T-cell (primary cell): ENCODE measurements around the gene OTOP3. TPM values are rescaled to one million over a fixed set of nuclear protein-coding genes. Genes with fewer than 3 reads are reported as not detected.
"Not testable (repeated sequence)": the region's sequence is repeated elsewhere in the genome, so short reads cannot be mapped to it uniquely, and the experiment has no call there.

Source experiments
- ATAC-seq, 4 experiments: fragments of 200-7000 bp in 3 of 4; fragments of 150-1000 bp in 1 of 4; cut with Tn5 transposase; replicated peaks in 1 of 4; 1 replicate in 3 of 4; 2 replicates in 1 of 4; pipeline ENCODE4 v1.10.0; 2021; ENCODE audit warnings: moderate library complexity in 3 of 4, mild to moderate bottlenecking in 2 of 4, moderate number of reproducible peaks in 1 of 4
- CTCF ChIA-PET, 2 donors: fragments of 300-600 bp; sonication (Branson Sonifier 250); formaldehyde crosslinking; loops; one replicate each; lab custom pipeline; 2022; ENCODE audit warnings: antibody characterized with exemption in 2 of 2; lab: Charles Lee
- POLR2A ChIA-PET, 2 donors: fragments of 300-600 bp; sonication (Branson Sonifier 250); formaldehyde crosslinking; loops; one replicate each; lab custom pipeline; 2022; ENCODE audit warnings: antibody characterized with exemption in 2 of 2; lab: Charles Lee
- DNase-seq, 35 experiments: peaks; one replicate each; pipeline versions ENCODE4 v3.0.0 to v3.0.0-alpha.2; 2013 to 2023
- H3K27ac ChIP-seq: one replicate; pipeline ENCODE4 v1.5.1; 2013; ENCODE audit warnings: low read length
- H3K27me3 ChIP-seq, 2 experiments: replicated peaks in 1 of 2; 1 replicate in 1 of 2; 2 replicates in 1 of 2; pipeline versions ENCODE4 v1.6.1 to v1.7.0; 2013; ENCODE audit warnings: low read length in 1 of 2, mixed read lengths in 1 of 2; ENCODE audit not compliant: control insufficient read depth in 2 of 2, insufficient read depth in 2 of 2; ENCODE audit errors: extremely low read depth in 1 of 2
- H3K36me3 ChIP-seq, 2 donors: 1 replicate in 1 of 2; 2 replicates in 1 of 2; pipeline versions ENCODE4 v1.6.1 to v1.7.0; 2013; ENCODE audit warnings: low read length in 1 of 2; ENCODE audit not compliant: control insufficient read depth in 2 of 2, insufficient read depth in 1 of 2; ENCODE audit errors: extremely low read depth in 1 of 2
- H3K4me1 ChIP-seq, 2 experiments: 1 replicate in 1 of 2; 2 replicates in 1 of 2; pipeline versions ENCODE4 v1.6.1 to v1.7.0; 2013; ENCODE audit warnings: low read length in 2 of 2, mixed read lengths in 1 of 2; ENCODE audit not compliant: insufficient read depth in 2 of 2, control insufficient read depth in 1 of 2; ENCODE audit errors: extremely low read depth in 1 of 2
- H3K4me3 ChIP-seq, 2 donors: 1 replicate in 1 of 2; 2 replicates in 1 of 2; pipeline versions ENCODE4 v1.5.1 to v1.7.0; 2013; ENCODE audit warnings: mild to moderate bottlenecking in 2 of 2, low read length in 1 of 2, moderate library complexity in 1 of 2; ENCODE audit not compliant: control insufficient read depth in 1 of 2; ENCODE audit errors: extremely low read depth in 1 of 2
- H3K9me3 ChIP-seq: 2 replicates; pipeline ENCODE4 v1.7.0; 2013
- H3K27ac Mint-ChIP-seq, 2 donors: one replicate each; pipeline ENCODE4 v1.8.0; 2020 to 2021; ENCODE audit warnings: mild to moderate bottlenecking in 2 of 2, mixed read lengths in 2 of 2
- H3K27me3 Mint-ChIP-seq, 2 donors: one replicate each; pipeline ENCODE4 v1.8.0; 2021 to 2022; ENCODE audit warnings: mixed read lengths in 2 of 2
- H3K36me3 Mint-ChIP-seq: one replicate; pipeline ENCODE4 v1.8.0; 2021; ENCODE audit warnings: mixed read lengths
- H3K4me1 Mint-ChIP-seq, 3 donors: one replicate each; pipeline ENCODE4 v1.8.0; 2020 to 2022; ENCODE audit warnings: mixed read lengths in 3 of 3, mild to moderate bottlenecking in 1 of 3
- H3K4me3 Mint-ChIP-seq, 3 donors: one replicate each; pipeline ENCODE4 v1.8.0; 2020 to 2022; ENCODE audit warnings: mild to moderate bottlenecking in 3 of 3, mixed read lengths in 3 of 3, moderate library complexity in 3 of 3
- H3K9me3 Mint-ChIP-seq, 3 donors: one replicate each; pipeline ENCODE4 v1.8.0; 2020 to 2022; ENCODE audit warnings: mixed read lengths in 3 of 3
- whole genome bisulfite sequencing: methylation state at CpG from one replicate; pipeline ENCODE4 v1.1.5; 2013; ENCODE audit warnings: missing lambda C conversion rate; ENCODE audit not compliant: insufficient coverage; 5-methylcytosine and 5-hydroxymethylcytosine counted together
- total RNA-seq, 35 experiments: library from RNA in 6 of 35; stranded (reverse) in 6 of 35; fragments of 120-200 nt in 1 of 35; gene quantifications; one replicate each; pipeline versions ENCODE4 v1.2.1 to v1.2.4 and lab custom pipeline; 2013 to 2026

The OTOP3 gene
- total RNA-seq, 5 donors from 2014 or later (not counting 1 experiment from before 2014, with no cell fraction given) = not detected

DNA sequence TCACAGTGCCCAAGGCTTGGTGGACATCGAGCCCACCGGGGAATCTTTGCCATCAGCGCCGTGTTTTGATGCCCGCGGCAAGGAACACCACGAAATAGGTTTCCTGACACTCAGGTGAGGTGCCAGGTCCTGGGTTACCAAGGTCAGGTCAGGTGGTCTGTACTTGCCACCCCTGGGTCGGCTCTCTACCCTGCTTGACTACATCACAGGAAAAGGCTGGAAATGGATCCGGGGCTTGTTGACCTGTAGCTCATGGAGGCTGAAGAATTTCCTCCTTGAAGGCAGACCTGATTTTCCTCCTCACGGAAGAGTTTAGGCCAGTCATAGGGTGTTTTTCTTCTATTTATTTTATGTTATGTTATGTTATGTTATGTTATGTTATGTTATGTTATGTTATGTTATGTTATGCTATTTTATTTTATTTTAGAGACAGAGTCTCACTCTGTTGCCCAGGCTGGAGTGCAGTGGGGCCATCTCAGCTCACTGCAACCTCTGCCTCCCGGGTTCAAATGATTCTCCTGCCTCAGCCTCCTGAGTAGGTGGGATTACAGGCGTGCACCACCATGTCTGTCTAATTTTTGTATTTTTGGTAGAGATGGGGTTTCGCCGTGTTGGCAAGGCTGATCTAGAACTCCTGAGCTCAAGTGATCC lies 47.1 kb downstream of the OTOP3 start:
- H3K27me3 Mint-ChIP-seq, H3K9me3 ChIP-seq, H3K36me3 ChIP-seq, H3K36me3 Mint-ChIP-seq, CTCF ChIA-PET, H3K9me3 Mint-ChIP-seq: not testable (repeated sequence)
- Histone ChIP-seq H3K27me3 (peaks cover 2 to 11% of the 10 kb centered on the region in 2 experiments), H3K4me3 (peak overlapping the region in 1 of 2 donors; percentile 30), H3K27ac (peak overlapping the region; percentile 57), H3K4me1 (peaks cover 10 to 26% of the 10 kb centered on the region in 2 experiments)
- ATAC-seq (peak in 2 of 4 experiments; percentile 1 to 2), DNase-seq (peak in 2 of 35 experiments; percentile 8 to 38)
- H3K27ac Mint-ChIP-seq = peak overlapping the region; percentile 49 to 78
- POLR2A ChIA-PET = interaction anchor here in 1 of 2 donors (0.6 kb wide), 1 partner anchor 107 kb away, joined by 3 read pairs; no protein-coding TSS in a partner anchor
- H3K4me3 Mint-ChIP-seq = peak overlapping the region; percentile 59 to 87 (median 76)
- H3K4me1 Mint-ChIP-seq = peaks cover 20 to 25% (median 25%) of the 10 kb centered on the region in 3 donors
- 35% methylated on average over 10 of the region's 14 CpGs for WGBS

DNA sequence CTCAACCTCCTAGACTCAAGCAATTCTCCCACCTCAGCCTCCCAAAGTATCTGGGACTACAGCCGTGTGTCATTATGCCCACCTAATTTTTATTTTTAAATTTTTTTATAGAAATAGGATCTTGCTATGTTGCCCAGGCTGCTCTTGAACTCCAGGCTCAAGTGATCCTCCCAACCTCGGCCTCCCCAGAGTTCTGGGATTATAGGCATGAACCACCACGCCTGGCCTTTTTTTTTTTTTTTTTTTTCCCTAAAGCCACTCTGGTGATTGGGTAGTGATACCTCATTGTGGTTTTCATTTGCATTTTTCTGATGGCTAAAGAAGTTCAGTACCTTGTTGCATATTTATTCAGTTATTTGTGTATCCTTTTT lies 50.5 kb downstream of the OTOP3 start:
- CTCF ChIA-PET = no interaction called here
- no peak overlapping the region for H3K27ac Mint-ChIP-seq
- Histone ChIP-seq H3K9me3 (no peaks in the 10 kb centered on the region), H3K36me3 (no peaks in the 10 kb centered on the region), H3K27me3 (peaks cover 0 to 17% of the 10 kb centered on the region in 2 experiments), H3K4me1 (peaks cover 12 to 29% of the 10 kb centered on the region in 2 experiments), H3K4me3 (no peak overlapping the region), H3K27ac (no peak overlapping the region)
- DNase-seq (no peak), ATAC-seq (no peak)
- H3K4me3 Mint-ChIP-seq = no peak overlapping the region
- POLR2A ChIA-PET = no interaction called here
- H3K27me3 Mint-ChIP-seq = peaks cover 0 to 5% of the 10 kb centered on the region in 2 donors
- peaks cover 15 to 24% (median 18%) of the 10 kb centered on the region in 3 donors for H3K4me1 Mint-ChIP-seq
- H3K9me3 Mint-ChIP-seq = no peaks in the 10 kb centered on the region
- WGBS = no CpG with 5 or more reads among the region's 3 CpGs
- no peaks in the 10 kb centered on the region for H3K36me3 Mint-ChIP-seq

DNA sequence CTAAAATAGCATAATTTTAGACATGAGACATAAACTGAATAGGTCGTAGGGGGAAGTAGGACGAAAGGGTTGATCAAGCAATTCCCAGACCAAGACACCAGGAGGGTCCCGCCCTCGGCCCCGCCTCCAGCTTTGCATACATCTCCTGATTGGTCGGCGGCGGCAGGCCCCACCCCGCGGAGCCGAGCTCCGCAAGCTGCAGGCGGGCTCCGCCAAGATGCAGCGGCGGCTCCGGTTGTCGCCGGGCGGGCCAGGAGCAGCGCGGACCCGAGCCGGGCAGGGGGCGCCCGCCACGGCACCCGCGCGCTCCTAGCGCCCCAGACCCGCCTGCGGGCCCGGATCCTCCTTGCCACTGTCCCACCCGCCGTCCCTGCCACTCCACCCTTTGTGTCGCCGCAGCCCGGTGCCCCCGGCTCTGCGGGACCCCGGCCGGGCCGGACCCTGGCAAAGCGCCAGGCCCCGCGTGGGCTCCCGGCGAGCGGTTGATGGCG lies 51.8 kb downstream of the OTOP3 start, which contains the start of gene CDR2L:
TSS of gene CDR2L (plus strand) at position 215 of the 491 bp plus-strand sequence. CDS start 412 bp downstream, outside the sequence.
- H3K27ac Mint-ChIP-seq = peak within 1 kb of the TSS in 1 of 2 donors; percentile 23
- POLR2A ChIA-PET = interaction anchor here in 1 of 2 donors (0.6 kb wide), 1 partner anchor 193 kb away, joined by 3 read pairs; no protein-coding TSS in a partner anchor
- Histone ChIP-seq H3K9me3 (no peaks in the 10 kb centered on the region), H3K27ac (no peak within 1 kb of the TSS), H3K4me1 (peaks cover 6 to 18% of the 10 kb centered on the region in 2 experiments), H3K4me3 (peak within 1 kb of the TSS; percentile 35 to 62), H3K27me3 (peaks cover 0 to 17% of the 10 kb centered on the region in 2 experiments), H3K36me3 (no peaks in the 10 kb centered on the region)
- peaks cover 7 to 16% (median 10%) of the 10 kb centered on the region in 3 donors for H3K4me1 Mint-ChIP-seq
- H3K27me3 Mint-ChIP-seq = peaks cover 0 to 7% of the 10 kb centered on the region in 2 donors
- DNase-seq = peak; percentile 80 to 96 (median 89)
- CTCF ChIA-PET = interaction anchor here in 1 of 2 donors (1.0 to 3.0 kb wide), 4 partner anchors 15 to 29 kb away, joined by 3 to 17 read pairs (median 7); partner anchors contain the start of genes HID1 and MRPL58
- ATAC-seq = peak; percentile 95 to 97 (median 96)
- H3K36me3 Mint-ChIP-seq = no peaks in the 10 kb centered on the region
- H3K4me3 Mint-ChIP-seq = peak within 1 kb of the TSS; percentile 78 to 90 (median 85)
- no peaks in the 10 kb centered on the region for H3K9me3 Mint-ChIP-seq
- WGBS = under 1% methylated on average over 51 of the region's 51 CpGs

DNA sequence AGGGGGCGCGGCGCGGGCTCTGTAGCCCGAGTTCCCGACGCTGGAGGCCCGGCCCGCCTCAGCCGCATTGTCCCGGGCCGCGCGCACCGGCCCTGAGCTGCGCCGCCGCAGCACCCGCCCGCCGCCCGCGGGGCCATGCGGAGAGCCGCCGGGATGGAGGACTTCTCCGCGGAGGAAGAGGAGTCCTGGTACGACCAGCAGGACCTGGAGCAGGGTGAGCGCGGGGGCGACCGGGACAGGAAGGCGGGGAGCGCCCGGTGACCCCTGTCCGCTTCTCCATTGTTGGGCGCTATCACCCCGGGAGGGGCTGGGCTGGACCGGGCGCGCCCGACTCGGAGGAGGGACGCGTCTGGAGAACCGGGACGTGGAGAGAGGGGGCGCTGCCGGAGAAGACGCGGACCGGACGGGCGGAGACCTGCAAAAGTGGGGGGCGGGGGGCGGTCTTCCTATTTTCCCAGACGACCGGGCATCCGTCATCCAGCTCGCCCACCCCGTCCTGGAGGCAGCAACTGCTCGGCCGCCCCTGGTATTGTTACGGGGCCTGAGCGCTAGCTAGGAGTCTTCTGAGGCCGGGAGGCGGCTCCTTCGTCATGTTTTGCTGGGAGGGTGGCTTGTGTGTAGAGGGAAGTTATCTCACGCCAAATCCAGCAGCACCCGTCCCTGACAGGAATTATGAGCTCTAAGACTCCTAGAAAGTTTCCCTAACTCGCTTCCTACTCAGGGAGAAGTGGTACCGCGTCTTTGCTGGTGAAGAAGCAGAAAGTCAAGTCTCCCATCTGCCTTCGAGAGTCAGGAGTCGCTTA lies 52.4 kb downstream of the OTOP3 start:
- peak overlapping the region; percentile 35 to 62 for H3K4me3 ChIP-seq
- ChIA-PET POLR2A (interaction anchor here in 1 of 2 donors (0.6 kb wide), 1 partner anchor 192 kb away, joined by 3 read pairs; no protein-coding TSS in a partner anchor), CTCF (interaction anchor here (1.0 to 3.0 kb wide), 5 partner anchors 16 to 184 kb away, joined by 3 to 17 read pairs (median 6); partner anchors contain the start of genes HID1 (in 1 of the 2) and MRPL58 (in 1 of the 2))
- peaks cover 7 to 16% (median 10%) of the 10 kb centered on the region in 3 donors for H3K4me1 Mint-ChIP-seq
- WGBS = 4% methylated on average over 70 of the region's 76 CpGs
- H3K36me3 Mint-ChIP-seq = no peaks in the 10 kb centered on the region
- DNase-seq (peak in 6 of 35 experiments; percentile 7 to 38 (median 10)), ATAC-seq (peak; percentile 44 to 65 (median 61))
- H3K27me3 ChIP-seq = peaks cover 0 to 17% of the 10 kb centered on the region in 2 experiments
- H3K27ac ChIP-seq = no peak overlapping the region
- peaks cover 6 to 15% of the 10 kb centered on the region in 2 experiments for H3K4me1 ChIP-seq
- peak overlapping the region; percentile 71 to 90 (median 75) for H3K4me3 Mint-ChIP-seq
- no peaks in the 10 kb centered on the region for H3K36me3 ChIP-seq
- no peak overlapping the region for H3K27ac Mint-ChIP-seq
- no peaks in the 10 kb centered on the region for H3K9me3 Mint-ChIP-seq
- peaks cover 0 to 7% of the 10 kb centered on the region in 2 donors for H3K27me3 Mint-ChIP-seq
- H3K9me3 ChIP-seq = no peaks in the 10 kb centered on the region

DNA sequence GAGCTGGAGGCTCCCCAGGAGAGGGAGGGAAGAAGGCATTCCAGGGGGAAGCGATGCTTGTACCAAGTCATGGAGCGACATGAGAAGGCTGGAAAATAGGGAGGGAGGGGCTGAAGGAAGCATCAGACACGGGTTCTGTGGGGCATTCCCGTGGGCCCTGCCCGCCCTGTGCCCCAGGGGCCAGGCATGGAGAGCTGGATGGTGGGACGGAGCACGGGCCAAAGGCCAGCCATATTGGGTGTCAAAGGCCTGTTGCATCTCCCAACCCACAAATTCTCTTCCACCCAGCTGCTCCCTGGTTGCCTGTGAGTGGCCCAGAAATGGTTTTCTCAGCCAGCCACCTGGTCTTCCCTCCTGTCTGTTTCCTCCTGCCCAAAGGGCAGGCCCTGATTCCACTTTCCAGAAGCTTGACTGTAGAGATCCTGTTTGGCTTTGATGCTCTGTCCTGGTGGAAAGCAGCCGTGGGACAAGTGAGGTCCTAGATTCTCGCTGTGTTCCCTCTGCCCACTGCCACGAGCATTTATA lies 54.9 kb downstream of the OTOP3 start:
- Mint-ChIP-seq H3K4me1 (peaks cover 7 to 16% (median 10%) of the 10 kb centered on the region in 3 donors), H3K27ac (no peak overlapping the region), H3K27me3 (peaks cover 0 to 7% of the 10 kb centered on the region in 2 donors)

More for the DNA sequence above, 54.9 kb downstream of the OTOP3 start:
- Histone ChIP-seq H3K4me1 (peaks cover 6 to 15% of the 10 kb centered on the region in 2 experiments), H3K4me3 (no peak overlapping the region), H3K9me3 (no peaks in the 10 kb centered on the region), H3K27ac (no peak overlapping the region), H3K27me3 (peaks cover 0 to 17% of the 10 kb centered on the region in 2 experiments), H3K36me3 (no peaks in the 10 kb centered on the region)
- ATAC-seq (no peak), DNase-seq (no peak)
- Mint-ChIP-seq H3K36me3 (no peaks in the 10 kb centered on the region), H3K4me3 (no peak overlapping the region), H3K9me3 (no peaks in the 10 kb centered on the region)
- ChIA-PET POLR2A (no interaction called here), CTCF (interaction anchor here in 1 of 2 donors (0.6 to 1.5 kb wide), 2 partner anchors 21 to 698 kb away, joined by 3 read pairs; no protein-coding TSS in a partner anchor)
- 88% methylated on average over 10 of the region's 10 CpGs for WGBS
